ENCODE measurements around the gene DTX1.

DTX1 gene

DNA sequence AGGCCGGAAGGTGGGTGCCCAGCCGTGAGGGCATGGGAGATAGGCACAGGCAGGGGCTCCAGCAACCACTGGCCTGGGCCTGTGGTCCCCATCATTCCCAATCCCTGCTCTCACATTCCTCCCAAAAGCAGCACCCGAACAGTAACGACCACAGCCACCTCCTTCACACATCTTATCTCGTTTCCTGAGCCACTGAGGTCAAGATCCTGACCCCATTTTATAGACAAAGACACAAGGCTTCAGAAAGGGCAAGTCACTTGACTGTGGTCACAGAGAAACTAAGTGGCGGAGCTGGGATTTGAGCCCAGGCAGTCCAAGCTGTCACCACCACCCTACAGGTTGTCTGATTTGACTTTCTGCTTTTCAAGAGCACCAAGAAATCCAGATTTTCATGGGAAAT, 38.9 kb downstream of the DTX1 start:
- DNase-seq: no peak

GRCh38 chr12:113096675-113097461, 40.3 kb downstream of the DTX1 start:
- no peak for DNase-seq

GRCh38 chr12:113097716-113098440, 41.3 kb downstream of the DTX1 start:
- DNase-seq: no peak

DNA sequence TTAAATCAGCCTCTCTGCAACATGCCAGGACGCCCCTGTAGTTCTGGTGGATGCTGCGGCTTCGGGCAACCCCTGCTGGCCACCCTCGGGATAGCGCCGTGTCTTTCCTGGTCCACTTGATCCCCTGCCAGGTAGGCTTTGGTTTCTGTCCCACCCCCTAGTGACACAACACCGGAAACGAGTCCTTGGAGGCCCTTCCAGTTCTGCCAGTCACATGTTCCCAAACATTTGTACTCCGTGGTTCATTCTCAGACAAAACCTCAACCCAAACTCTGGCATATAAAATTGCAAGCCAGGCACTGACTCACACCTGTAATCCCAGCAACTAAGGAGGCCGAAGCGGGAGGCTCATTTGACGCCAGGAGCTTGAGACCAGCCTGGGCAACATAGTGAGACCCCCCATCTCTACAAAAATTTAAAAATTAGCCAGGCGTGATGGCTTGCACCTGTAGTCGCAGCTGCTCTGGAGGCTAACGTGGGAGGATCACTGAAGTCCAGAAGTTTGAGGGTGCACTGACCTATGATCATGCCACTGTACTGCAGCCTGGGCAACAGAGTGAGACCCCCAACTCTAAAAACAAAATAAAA, 42.0 kb downstream of the DTX1 start:
- peak; percentile 59 to 74 (median 64) for DNase-seq

DNA sequence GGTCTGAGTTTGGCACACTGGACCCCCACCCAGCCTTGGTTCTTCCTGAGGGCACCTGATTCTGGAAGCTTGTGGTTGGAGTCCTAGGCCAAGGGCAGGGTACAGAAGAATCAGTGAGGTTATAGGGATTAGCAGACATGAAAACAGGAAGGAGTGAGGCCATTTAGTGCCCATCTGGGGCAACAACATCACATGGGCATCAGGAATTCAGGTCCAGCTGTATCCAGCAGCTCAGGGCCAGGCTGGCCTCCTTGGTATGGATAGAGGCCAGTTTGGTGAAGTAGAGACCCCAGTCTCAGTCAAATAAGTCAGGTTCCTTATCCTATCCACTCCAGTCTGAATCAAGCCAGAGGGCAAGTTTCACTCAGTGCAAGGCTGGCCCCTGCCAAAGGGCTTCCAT, 42.8 kb downstream of the DTX1 start:
- no peak for DNase-seq

DNA sequence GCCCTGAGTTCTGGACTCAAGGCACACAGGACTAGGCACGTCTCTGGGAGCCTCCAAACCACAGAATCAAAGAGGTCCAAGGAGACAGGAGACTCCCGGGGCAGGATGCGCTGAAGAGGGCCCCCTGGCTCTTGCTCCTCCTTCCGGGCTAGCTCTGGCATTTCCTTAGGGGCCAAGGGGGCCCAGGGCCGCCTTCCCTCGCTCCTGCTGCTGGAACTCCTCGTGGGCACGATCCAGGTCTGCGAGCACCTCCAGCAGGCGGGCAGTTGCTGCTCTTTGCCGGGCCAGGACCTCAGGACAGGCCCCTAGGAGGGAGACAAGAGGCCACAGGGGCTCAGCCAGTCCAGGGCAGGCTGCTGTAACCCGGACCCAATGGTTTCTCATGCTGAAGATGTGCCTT, 43.2 kb downstream of the DTX1 start:
- DNase-seq: no peak

GRCh38 chr12:113101751-113102150, 45.2 kb downstream of the DTX1 start:
- no peak for DNase-seq

DNA sequence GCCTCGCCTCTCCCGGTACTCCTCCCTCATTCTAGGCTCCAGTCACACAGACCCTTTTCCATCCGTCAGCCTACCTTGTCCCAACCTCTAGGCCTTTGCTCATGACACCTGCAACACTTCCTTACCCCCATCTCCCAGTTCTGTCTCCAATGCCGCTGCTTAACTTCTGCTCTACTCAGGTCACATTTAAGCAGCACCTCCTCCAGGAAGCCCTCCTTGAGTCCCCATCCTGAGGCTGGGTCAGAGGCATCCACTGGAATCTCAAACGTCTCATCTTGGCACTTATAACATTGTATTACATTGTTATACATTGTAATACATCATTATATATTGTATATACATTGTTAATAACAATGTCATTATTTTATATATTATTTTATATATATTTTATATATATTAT, 46.3 kb downstream of the DTX1 start:
- DNase-seq: no peak

GRCh38 chr12:113103756-113104450, 47.4 kb downstream of the DTX1 start:
- no peak for DNase-seq

DNA sequence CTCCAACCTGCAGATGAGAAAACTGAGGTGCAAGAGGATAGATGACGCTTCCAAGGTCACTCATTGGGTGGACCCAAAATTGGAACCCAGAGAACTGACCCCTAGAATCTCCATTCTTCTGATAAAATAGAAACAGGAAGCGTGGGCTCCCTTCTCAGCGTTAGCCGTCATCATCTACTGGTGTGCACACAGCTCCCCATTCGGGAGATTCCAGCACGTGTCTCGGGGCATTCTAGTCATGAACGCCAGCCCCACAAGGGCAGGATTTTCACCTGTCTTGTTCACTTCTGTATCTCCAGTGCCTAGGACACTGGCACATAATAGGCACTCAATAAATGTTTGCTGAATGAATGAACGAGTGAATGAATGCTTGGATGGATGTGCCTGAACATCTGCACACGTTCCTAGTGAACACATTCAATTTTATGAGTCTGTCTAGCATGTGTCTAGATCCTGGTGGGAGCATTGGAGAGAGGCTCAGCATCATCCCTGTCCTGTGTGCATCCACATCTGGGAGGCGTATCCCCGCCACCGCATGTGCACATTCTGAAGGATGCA, 48.5 kb downstream of the DTX1 start:
- DNase-seq: peak; percentile 15 to 30 (median 23)

DNA sequence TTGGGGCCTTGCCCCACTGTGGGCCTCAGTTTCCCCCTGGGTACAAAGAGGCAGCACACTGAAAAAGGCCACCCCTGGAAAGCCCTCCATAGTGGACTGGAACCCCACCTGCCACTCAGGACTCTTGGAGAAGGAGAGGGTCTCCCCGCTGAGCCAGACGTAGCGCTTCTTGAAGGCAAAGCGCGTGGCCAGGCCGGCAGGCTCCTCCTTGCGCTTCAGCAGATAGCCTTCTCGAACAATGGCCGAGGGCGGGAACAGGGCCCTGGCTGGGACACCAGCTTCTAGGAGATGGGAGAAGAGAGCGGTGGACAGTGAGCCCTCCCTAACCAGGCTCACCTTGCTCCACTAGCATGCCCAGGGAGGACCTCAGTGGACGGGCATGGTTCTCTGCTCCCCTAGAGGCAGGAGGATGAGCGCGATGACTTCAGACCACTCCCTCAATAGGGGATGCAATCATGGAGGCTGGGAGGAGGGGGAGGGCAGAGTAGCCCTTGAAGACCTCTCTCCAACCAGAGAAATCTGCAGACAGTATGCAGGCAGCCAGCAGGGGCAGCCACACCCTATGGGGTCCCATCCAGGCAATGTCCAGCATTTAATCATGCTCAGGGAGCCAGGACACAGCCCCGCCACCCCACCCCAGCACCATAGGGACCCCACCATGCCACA, 49.2 kb downstream of the DTX1 start:
- no peak for DNase-seq

DNA sequence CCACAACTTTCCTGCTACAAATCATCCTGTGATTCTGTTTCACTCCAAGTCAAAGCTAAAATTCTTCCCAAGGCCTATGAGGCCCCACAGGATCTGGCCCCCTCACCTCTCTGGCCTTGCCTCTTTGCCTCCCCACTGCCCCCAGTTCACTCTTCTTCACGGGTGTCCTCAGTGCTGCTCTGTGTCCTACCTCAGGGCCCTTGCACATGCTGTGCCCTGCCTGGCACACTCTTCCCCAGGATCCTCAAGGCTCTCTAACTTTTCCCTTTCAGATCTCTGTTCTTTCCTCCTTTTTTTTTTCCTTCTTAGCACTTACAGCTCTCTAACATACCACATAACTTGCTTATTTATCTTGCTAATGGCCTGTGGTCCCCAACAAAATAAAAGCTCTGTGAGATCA, 49.8 kb downstream of the DTX1 start:
- DNase-seq: no peak

DNA sequence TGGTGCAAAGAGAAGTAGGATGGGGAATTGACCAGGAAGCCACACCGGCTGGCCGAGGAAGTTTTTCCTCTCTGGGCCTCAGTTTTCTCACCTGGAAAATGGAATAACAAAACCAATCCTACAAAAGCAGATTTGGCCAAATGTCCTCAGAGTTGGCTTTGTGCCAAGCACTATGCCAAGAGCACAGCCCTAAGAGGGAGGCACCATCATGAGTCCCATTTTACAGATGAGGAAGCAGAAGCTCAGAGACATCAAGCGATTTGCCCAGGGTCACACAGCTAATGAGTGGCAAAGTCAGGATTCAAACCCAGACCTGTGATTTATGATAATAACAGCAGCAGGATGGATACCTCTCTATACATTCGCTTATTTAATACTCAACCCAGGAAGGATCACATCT, 51.8 kb downstream of the DTX1 start:
- no peak for DNase-seq

DNA sequence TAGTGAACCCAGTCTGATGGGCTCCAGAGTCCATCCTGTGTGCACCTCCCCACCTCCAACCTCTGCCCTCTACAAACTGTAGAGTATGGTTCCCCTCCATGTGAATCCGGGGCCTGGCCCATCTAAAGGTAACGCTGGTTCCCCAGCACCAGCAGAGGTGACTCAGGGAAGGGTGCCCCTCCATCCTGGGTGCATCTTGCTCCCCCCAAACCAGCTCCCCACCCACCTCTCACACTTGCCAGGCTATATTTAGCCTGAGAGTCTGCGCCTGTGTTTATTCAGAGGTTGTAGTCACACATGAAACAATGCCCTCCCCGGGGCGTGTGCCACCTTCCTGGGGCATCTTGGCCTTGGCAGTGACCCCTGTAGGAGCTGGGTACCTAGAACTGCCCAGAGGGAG, 52.8 kb downstream of the DTX1 start:
- no peak for DNase-seq

DNA sequence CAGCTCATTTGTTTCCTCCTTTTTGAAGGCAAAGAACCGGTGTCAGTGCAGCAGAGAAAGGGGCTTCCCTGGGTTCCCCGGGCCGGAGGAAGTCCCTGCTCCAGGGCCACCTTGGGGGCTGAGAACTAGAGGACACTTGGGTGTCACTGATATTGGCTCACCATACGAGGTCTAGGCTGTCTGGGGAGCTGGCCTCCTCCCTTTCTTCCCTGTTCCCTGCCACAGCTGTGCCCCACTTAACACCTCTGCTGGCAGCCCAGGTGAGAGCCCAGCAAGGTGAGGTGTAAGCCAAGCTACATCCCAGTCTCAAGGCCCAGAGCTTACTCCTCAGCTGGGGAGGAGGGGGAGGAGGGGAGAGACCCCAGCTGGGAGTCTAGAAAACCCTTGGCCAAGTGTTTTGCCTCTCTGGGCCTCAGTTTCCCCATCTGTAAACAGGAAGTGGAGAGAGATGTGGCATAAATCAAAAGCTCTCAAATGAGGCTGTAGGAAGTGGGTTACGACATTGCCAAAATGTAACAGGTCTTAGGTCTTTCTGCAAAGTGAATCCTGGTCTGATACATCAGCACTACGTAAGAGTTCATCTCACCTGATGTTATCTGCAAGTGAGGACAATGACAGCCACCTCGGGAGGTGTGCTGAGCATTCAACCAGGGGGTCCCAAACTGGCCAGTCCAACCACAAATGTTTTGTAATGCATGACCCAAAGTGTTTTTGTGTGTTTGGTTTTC, 53.5 kb downstream of the DTX1 start:
- no peak for DNase-seq

DNA sequence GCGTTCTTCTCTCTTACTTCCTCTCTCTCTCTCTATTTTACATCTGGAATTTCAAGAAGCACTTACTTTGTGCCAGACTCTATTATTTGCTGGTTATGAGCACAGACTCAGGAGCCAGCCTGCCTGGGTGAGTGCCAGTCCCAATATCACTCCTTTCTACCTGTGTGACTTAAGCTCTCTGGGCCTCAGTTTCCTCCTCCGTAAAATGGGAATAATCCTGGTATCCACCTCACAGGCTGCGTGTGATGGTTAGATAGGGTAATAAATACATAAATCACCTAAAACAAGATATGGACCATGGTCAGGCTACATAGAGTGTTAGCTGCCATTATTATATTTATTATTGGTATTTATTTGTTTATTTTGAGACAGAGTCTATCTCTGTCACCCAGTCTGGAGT, 54.7 kb downstream of the DTX1 start:
- DNase-seq: no peak

- DNase-seq: no peak
Measured at GRCh38 chr12:113112043-113112899, 55.7 kb downstream of the DTX1 start.

- no peak for DNase-seq
Measured at GRCh38 chr12:113113397-113113796, 56.9 kb downstream of the DTX1 start.

DNA sequence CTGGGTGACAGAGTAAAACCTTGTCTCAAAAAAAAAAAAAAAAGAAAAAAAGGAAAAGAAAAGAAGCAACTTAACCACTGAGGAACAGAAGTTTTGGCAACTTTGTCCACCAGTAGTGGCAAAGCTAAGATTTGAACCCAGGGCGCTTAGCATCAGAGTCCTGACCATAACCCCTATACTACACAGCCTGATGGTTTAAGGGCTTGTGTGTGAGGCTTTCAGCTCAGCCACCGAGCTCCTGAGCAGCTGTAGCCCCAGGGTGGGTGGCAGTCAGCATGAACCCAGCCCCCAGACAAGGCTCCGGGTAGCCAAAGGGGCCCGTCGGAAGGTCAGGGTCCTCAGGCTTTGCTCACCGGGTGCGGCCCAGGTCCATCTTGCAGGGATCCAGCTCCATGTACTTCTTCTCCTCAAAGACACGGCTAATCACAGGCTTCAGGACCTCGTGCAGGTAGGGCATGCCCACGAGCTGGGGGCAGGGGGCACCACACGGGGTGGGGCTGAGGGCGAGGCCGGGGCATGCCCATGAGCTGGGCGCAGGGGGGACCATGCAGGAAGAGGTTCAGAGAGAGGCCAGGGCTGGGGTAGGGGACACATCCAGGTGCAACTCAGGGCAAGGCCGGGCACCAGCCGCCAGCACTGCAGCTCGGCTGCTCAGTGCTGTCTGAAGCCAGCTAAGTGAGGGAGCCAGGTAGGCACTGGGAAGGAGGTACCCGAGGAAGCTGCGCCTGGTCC, 58.1 kb downstream of the DTX1 start:
- DNase-seq: no peak

- no peak for DNase-seq
Measured at GRCh38 chr12:113115455-113116126, 59.1 kb downstream of the DTX1 start.

All from suppressor macrophage treated with lipopolysaccharide for 1 hour (primary cell).